Hepatocyte (in vitro differentiated cells): ENCODE measurements around the gene MVB12B.

Source experiments
- EZH2 ChIP-seq: fragments of 200-600 bp; sonication (generic); IDR thresholded peaks from 2 replicates; pipeline ENCODE4 v1.6.1; 2016; ENCODE audit warnings: antibody characterized with exemption, mild to moderate bottlenecking, borderline replicate concordance
- EZH2phosphoT487 ChIP-seq: fragments of 200-600 bp; sonication (generic); IDR thresholded peaks from one replicate; pipeline ENCODE4 v1.6.1; 2018; ENCODE audit warnings: antibody characterized with exemption, mild to moderate bottlenecking, low read depth, moderate library complexity; ENCODE audit not compliant: unreplicated experiment, severe bottlenecking
- TF ChIP-seq, protein P1 (sequence below): fragments of 200-600 bp; sonication (generic); IDR thresholded peaks from 2 replicates; pipeline ENCODE4 v1.5.1; 2016; ENCODE audit warnings: antibody characterized with exemption, mild to moderate bottlenecking; ENCODE audit not compliant: poor library complexity

DNA sequence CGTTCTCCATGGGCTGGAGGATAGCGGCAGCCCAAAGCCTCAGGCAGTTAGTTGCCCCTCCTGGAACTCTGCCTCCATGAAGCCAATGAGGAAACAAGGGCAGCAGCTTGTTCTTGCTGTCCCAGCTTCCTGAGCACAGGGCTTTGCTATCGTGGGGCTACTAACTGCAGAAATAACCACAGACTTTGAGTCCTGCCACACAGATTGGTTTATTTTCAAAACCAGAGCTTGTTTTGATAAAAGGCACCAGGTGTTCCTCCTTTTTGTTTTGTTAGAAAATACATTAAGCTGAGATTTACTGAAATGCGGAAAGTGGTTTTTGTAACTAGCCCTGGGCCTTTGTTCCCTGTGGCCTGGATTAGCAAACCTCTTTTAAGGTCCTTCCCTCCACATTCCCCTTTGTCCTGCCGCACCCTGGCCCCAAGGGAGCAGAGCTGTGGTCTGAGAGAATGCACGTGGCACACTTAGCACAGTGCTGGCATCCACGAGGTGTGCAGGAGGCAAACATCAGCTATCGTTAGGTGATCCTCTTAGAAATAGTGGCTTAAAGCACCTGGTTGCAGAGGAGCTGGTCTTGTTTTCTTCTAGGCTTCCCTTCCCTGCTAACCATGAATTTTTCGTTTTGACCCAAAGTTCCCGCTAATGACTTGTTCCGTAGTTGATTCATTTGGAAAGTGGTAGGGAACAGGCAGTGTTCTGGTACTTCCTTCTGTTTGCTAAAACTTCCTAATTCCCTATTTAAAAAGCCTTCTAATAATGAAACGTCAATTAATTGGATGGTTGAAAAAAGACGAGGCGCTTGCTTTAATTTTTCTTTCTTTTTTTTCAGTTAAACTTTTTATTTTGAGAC, 21.5 kb downstream of the MVB12B start:
- TF ChIP-seq EZH2 (no peak), EZH2phosphoT487 (no peak)
- TF ChIP-seq, protein P1, sequence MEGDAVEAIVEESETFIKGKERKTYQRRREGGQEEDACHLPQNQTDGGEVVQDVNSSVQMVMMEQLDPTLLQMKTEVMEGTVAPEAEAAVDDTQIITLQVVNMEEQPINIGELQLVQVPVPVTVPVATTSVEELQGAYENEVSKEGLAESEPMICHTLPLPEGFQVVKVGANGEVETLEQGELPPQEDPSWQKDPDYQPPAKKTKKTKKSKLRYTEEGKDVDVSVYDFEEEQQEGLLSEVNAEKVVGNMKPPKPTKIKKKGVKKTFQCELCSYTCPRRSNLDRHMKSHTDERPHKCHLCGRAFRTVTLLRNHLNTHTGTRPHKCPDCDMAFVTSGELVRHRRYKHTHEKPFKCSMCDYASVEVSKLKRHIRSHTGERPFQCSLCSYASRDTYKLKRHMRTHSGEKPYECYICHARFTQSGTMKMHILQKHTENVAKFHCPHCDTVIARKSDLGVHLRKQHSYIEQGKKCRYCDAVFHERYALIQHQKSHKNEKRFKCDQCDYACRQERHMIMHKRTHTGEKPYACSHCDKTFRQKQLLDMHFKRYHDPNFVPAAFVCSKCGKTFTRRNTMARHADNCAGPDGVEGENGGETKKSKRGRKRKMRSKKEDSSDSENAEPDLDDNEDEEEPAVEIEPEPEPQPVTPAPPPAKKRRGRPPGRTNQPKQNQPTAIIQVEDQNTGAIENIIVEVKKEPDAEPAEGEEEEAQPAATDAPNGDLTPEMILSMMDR, result no peak
